GM23338 (cell line): ENCODE results near the gene IQGAP2. TPM values are rescaled to one million over a fixed set of nuclear protein-coding genes. Genes with fewer than 3 reads are reported as not detected.

ENCODE experiments used
- ATAC-seq: fragments of 200-7000 bp; cut with Tn5 transposase; 3 replicates; pipeline ENCODE4 v1.9.1; 2020
- DNase-seq: peaks from one replicate; pipeline ENCODE4 v3.0.0-alpha.2; 2015; ENCODE audit warnings: low spot score
- H2AFZ ChIP-seq: fragments of 200-600 bp; sonication (generic); 2 replicates; pipeline ENCODE4 v1.8.0; 2016; ENCODE audit warnings: antibody characterized with exemption, mild to moderate bottlenecking, moderate library complexity
- H3F3A ChIP-seq: fragments of 200-600 bp; sonication (generic); replicated peaks from 2 replicates; pipeline ENCODE4 v1.8.0; 2017; ENCODE audit warnings: antibody characterized with exemption, mixed run types, low read depth
- H3K27ac ChIP-seq: fragments of 200-600 bp; sonication (generic); 2 replicates; pipeline ENCODE4 v1.6.1; 2016; ENCODE audit warnings: low read depth
- H3K27me3 ChIP-seq: fragments of 200-600 bp; sonication (generic); 2 replicates; pipeline ENCODE4 v1.8.0; 2016; ENCODE audit warnings: mild to moderate bottlenecking, mixed run types, moderate library complexity; ENCODE audit not compliant: insufficient read depth
- H3K36me3 ChIP-seq: fragments of 200-600 bp; sonication (generic); 2 replicates; pipeline ENCODE4 v1.8.0; 2016; ENCODE audit warnings: mild to moderate bottlenecking; ENCODE audit not compliant: insufficient read depth
- H3K4me1 ChIP-seq: fragments of 200-600 bp; sonication (generic); 2 replicates; pipeline ENCODE4 v1.8.0; 2016; ENCODE audit warnings: mild to moderate bottlenecking, moderate library complexity; ENCODE audit not compliant: insufficient read depth
- H3K4me2 ChIP-seq: fragments of 200-600 bp; sonication (generic); 2 replicates; pipeline ENCODE4 v1.7.1; 2017; ENCODE audit warnings: mixed run types
- H3K4me3 ChIP-seq: fragments of 200-600 bp; sonication (generic); 2 replicates; pipeline ENCODE4 v1.6.1; 2016; ENCODE audit warnings: mixed run types
- H3K79me2 ChIP-seq: fragments of 200-600 bp; sonication (generic); replicated peaks from 2 replicates; pipeline ENCODE4 v1.8.0; 2017; ENCODE audit warnings: mild to moderate bottlenecking; ENCODE audit not compliant: insufficient read depth
- H3K9me2 ChIP-seq: fragments of 200-600 bp; sonication (generic); 2 replicates; pipeline ENCODE4 v1.8.0; 2017; ENCODE audit not compliant: insufficient read depth
- H4K20me1 ChIP-seq: fragments of 200-600 bp; sonication (generic); replicated peaks from 2 replicates; pipeline ENCODE4 v1.8.0; 2017; ENCODE audit warnings: mild to moderate bottlenecking; ENCODE audit not compliant: insufficient read depth
- H3K27ac Mint-ChIP-seq: 2 replicates; pipeline ENCODE4 v1.8.0; 2020; ENCODE audit warnings: inconsistent platforms, mild to moderate bottlenecking, moderate library complexity, mixed read lengths
- H3K27me3 Mint-ChIP-seq: 3 replicates; pipeline ENCODE4 v1.8.0; 2022; ENCODE audit warnings: low read depth, mild to moderate bottlenecking, moderate library complexity, mixed read lengths, inconsistent platforms; ENCODE audit not compliant: insufficient read depth, poor library complexity
- H3K36me3 Mint-ChIP-seq: 3 replicates; pipeline ENCODE4 v1.8.0; 2021; ENCODE audit warnings: low read depth, mild to moderate bottlenecking, inconsistent platforms, moderate library complexity, mixed read lengths
- H3K4me1 Mint-ChIP-seq: 3 replicates; pipeline ENCODE4 v1.8.0; 2020; ENCODE audit warnings: mild to moderate bottlenecking, inconsistent platforms, mixed read lengths
- H3K4me3 Mint-ChIP-seq: 3 replicates; pipeline ENCODE4 v1.8.0; 2021; ENCODE audit warnings: moderate library complexity, mild to moderate bottlenecking, inconsistent platforms, mixed read lengths
- H3K9me3 Mint-ChIP-seq: 3 replicates; pipeline ENCODE4 v1.8.0; 2020; ENCODE audit warnings: moderate library complexity, mild to moderate bottlenecking, inconsistent platforms, mixed read lengths
- ETS1 ChIP-seq: IDR thresholded peaks from 2 replicates; pipeline ENCODE4 v1.6.1; 2016; ENCODE audit warnings: antibody characterized with exemption
- EZH2 ChIP-seq: fragments of 200-600 bp; sonication (generic); IDR thresholded peaks from one replicate; pipeline ENCODE4 v1.8.0; 2017; ENCODE audit warnings: antibody characterized with exemption, mild to moderate bottlenecking, low read depth; ENCODE audit not compliant: unreplicated experiment
- EZH2phosphoT487 ChIP-seq: fragments of 200-600 bp; sonication (generic); IDR thresholded peaks from one replicate; pipeline ENCODE4 v1.8.1; 2018; ENCODE audit warnings: antibody characterized with exemption; ENCODE audit not compliant: unreplicated experiment
- JUNB ChIP-seq: IDR thresholded peaks from one replicate; pipeline ENCODE4 v1.6.1; 2016; ENCODE audit warnings: antibody characterized with exemption; ENCODE audit not compliant: unreplicated experiment
- NANOG ChIP-seq: IDR thresholded peaks from 2 replicates; pipeline ENCODE4 v1.6.1; 2016; ENCODE audit warnings: antibody characterized with exemption, borderline replicate concordance
- POLR2AphosphoS5 ChIP-seq: IDR thresholded peaks from 2 replicates; pipeline ENCODE4 v1.6.1; 2016; ENCODE audit warnings: antibody characterized with exemption, low read depth
- REST ChIP-seq: IDR thresholded peaks from one replicate; pipeline ENCODE4 v1.6.1; 2018; ENCODE audit warnings: antibody characterized with exemption; ENCODE audit not compliant: unreplicated experiment
- STAT1 ChIP-seq: IDR thresholded peaks from one replicate; pipeline ENCODE4 v1.6.1; 2016; ENCODE audit warnings: antibody characterized with exemption; ENCODE audit not compliant: unreplicated experiment
- ZNF114 ChIP-seq: fragments of 250-450 bp; sonication (Bioruptor Pico); IDR thresholded peaks from 2 replicates; pipeline ENCODE4 v1.5.0; 2020; ENCODE audit warnings: mild to moderate bottlenecking, moderate library complexity
- ZNF462 ChIP-seq: fragments of 250-450 bp; sonication (Bioruptor Pico); IDR thresholded peaks from 2 replicates; pipeline ENCODE4 v1.5.0; 2020; ENCODE audit warnings: mild to moderate bottlenecking, moderate library complexity
- polyA plus RNA-seq: library from polyadenylated mRNA; unstranded; fragments of >200 nt; fragmentation: Nextera tagmentation; extraction: Ambion mirVana; gene quantifications from 2 replicates; pipeline ENCODE4 v1.2.1, GENCODE V29; 2016
- total RNA-seq: library from RNA; depleted of rRNA; stranded (reverse); fragments of >200 nt; shearing (Covaris generic); gene quantifications from 2 replicates; pipeline ENCODE4 v1.2.3, GENCODE V29; 2014

The IQGAP2 gene
- total and polyA plus RNA-seq, 2 experiments from 2014 or later: 60.0 to 86.5 TPM

GRCh38 chr5:76535577-76535976 lies 132.5 kb downstream of the IQGAP2 start (continued):
- no peak for TF ChIP-seq ZNF114 (CRISPR knock-in tag)

- H3K27me3 ChIP-seq: no peaks in the 10 kb centered on the region
- ATAC-seq (no peak), DNase-seq (no peak)
- peaks cover 19% of the 10 kb centered on the region for H3K4me1 ChIP-seq
- no peaks in the 10 kb centered on the region for H3F3A ChIP-seq
- H2AFZ ChIP-seq: no peak overlapping the region
- Mint-ChIP-seq H3K36me3 (0 out of 3 replicates have a peak, but pooled peaks cover 4% of the 10 kb centered on the region), H3K4me1 (peaks cover 37% of the 10 kb centered on the region), H3K27me3 (peaks cover 4% of the 10 kb centered on the region), H3K4me3 (no peak overlapping the region), H3K9me3 (no peaks in the 10 kb centered on the region), H3K27ac (no peak overlapping the region)
- no peak overlapping the region for H3K4me2 ChIP-seq
- H3K36me3 ChIP-seq: no peaks in the 10 kb centered on the region
- no peak overlapping the region for H3K27ac ChIP-seq
- H4K20me1 ChIP-seq: no peaks in the 10 kb centered on the region
- TF ChIP-seq JUNB (no peak), POLR2AphosphoS5 (no peak), EZH2phosphoT487 (no peak), ZNF462 (CRISPR knock-in tag) (no peak), REST (no peak), STAT1 (no peak), ETS1 (no peak), NANOG (no peak), EZH2 (no peak)
- H3K79me2 ChIP-seq: peaks cover 22% of the 10 kb centered on the region
- H3K9me2 ChIP-seq: no peaks in the 10 kb centered on the region
- no peak overlapping the region for H3K4me3 ChIP-seq
Measured at GRCh38 chr5:76537073-76537543, 134.0 kb downstream of the IQGAP2 start.
